ENCODE measurements around the gene NAGPA. TPM values are rescaled to one million over a fixed set of nuclear protein-coding genes. Genes with fewer than 3 reads are reported as not detected.

NAGPA gene
- total RNA-seq, 4 donors from 2014 or later = 42.6 to 250 (median 72.7) TPM

- Histone ChIP-seq H3K27me3 (peaks cover 60% of the 10 kb centered on the region), H3K4me1 (peaks cover 0 to 5% (median 2%) of the 10 kb centered on the region in 4 donors), H3K36me3 (no peaks in the 10 kb centered on the region), H3K9me3 (no peaks in the 10 kb centered on the region), H3K4me3 (no peak overlapping the region), H3K27ac (no peak overlapping the region)
- TF ChIP-seq, protein P1, sequence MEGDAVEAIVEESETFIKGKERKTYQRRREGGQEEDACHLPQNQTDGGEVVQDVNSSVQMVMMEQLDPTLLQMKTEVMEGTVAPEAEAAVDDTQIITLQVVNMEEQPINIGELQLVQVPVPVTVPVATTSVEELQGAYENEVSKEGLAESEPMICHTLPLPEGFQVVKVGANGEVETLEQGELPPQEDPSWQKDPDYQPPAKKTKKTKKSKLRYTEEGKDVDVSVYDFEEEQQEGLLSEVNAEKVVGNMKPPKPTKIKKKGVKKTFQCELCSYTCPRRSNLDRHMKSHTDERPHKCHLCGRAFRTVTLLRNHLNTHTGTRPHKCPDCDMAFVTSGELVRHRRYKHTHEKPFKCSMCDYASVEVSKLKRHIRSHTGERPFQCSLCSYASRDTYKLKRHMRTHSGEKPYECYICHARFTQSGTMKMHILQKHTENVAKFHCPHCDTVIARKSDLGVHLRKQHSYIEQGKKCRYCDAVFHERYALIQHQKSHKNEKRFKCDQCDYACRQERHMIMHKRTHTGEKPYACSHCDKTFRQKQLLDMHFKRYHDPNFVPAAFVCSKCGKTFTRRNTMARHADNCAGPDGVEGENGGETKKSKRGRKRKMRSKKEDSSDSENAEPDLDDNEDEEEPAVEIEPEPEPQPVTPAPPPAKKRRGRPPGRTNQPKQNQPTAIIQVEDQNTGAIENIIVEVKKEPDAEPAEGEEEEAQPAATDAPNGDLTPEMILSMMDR (IDR thresholded peaks at IDR 0.05) = no peak
- no peak for TF ChIP-seq POLR2AphosphoS5 (IDR thresholded peaks at IDR 0.05)
- TF ChIP-seq POLR2A (IDR thresholded peaks at IDR 0.05) = no peak
- TF ChIP-seq EP300 (IDR thresholded peaks at IDR 0.05; ENCODE audit: low read depth) = no peak
- no peak for DNase-seq
- in situ Hi-C loops (cut with MboI; ENCODE audit: low pct_ligation_motif_present in 1 of 4, low pct_unique_long_range_greater_than_20kb in 1 of 4, low sequenced_read_pairs in 3 of 4) (no loop called here), intact Hi-C loops (cut with DNase I; ENCODE audit: low total_unique reads) (no loop called here)
- 22% methylated on average over 8 of the region's 10 CpGs; no CpG with 5 or more reads in 1 of the 2 donors for WGBS, 2 donors (ENCODE audit: low coverage in 1 of 2)
These were observed 46.5 kb downstream of the NAGPA start for GRCh38 chr16:4987250-4987579.

DNA sequence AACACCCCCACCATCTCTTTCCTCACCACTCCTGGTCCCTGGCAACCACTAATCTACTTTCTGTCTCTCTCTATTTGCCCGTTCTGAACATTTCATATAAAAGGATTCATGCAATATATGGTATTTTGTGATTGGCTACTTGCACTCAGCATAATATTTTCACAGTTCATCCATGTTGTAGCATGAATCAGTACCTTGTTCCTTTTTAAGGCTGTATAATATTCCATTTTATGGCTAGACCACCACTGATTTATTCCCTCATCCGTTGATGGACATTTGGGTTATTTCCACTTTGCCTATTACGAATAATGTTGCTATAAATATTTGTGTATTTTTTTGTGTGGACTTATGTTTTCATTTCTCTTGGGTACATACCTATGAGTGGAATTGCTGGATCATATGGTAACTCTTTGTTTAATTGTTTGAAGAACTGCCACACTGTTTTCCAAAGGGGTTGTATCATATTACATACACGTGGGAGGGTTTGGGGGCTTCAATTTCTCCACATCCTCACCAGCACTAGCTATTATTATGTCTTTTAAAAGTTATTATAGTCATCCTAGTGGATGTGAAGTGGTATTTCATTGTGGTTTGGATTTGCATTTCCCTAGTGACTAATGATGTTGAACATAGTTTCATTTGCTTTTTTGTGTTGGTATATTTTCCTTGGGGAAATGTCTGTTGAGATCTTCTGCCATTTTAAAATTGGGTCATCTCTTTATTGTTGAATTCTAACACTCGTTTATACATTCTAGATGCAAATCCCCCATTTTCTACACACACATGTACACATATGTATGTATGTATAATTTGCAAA lies 49.4 kb downstream of the NAGPA start:
- Histone ChIP-seq H3K4me1 (peaks cover 0 to 5% (median 2%) of the 10 kb centered on the region in 4 donors), H3K4me3 (no peak overlapping the region), H3K27me3 (peaks cover 35% of the 10 kb centered on the region), H3K9me3 (no peaks in the 10 kb centered on the region), H3K36me3 (no peaks in the 10 kb centered on the region), H3K27ac (no peak overlapping the region)
- intact Hi-C loops (cut with DNase I; ENCODE audit: low total_unique reads) = no loop called here
- TF ChIP-seq EP300 (IDR thresholded peaks at IDR 0.05; ENCODE audit: low read depth) (no peak), POLR2AphosphoS5 (IDR thresholded peaks at IDR 0.05) (no peak), POLR2A (IDR thresholded peaks at IDR 0.05) (no peak)
- TF ChIP-seq, protein P1 (IDR thresholded peaks at IDR 0.05) = no peak
- in situ Hi-C loops (cut with MboI; ENCODE audit: low pct_ligation_motif_present in 1 of 4, low pct_unique_long_range_greater_than_20kb in 1 of 4, low sequenced_read_pairs in 3 of 4) = no loop called here
- WGBS, 2 donors (ENCODE audit: low coverage in 1 of 2) = 65 to 77% methylated on average over 5 of the region's 5 CpGs
- no peak for DNase-seq

- TF ChIP-seq POLR2AphosphoS5 (IDR thresholded peaks at IDR 0.05) (no peak), EP300 (IDR thresholded peaks at IDR 0.05; ENCODE audit: low read depth) (no peak), POLR2A (IDR thresholded peaks at IDR 0.05) (no peak)
- TF ChIP-seq, protein P1 (IDR thresholded peaks at IDR 0.05) = no peak
- intact Hi-C loops (cut with DNase I; ENCODE audit: low total_unique reads) = no loop called here
- peaks cover 15% of the 10 kb centered on the region for H3K27me3 ChIP-seq
- in situ Hi-C loops (cut with MboI; ENCODE audit: low pct_ligation_motif_present in 1 of 4, low pct_unique_long_range_greater_than_20kb in 1 of 4, low sequenced_read_pairs in 3 of 4) = no loop called here
- H3K36me3 ChIP-seq = no peaks in the 10 kb centered on the region
- WGBS, 2 donors (ENCODE audit: low coverage in 1 of 2) = 64 to 89% methylated on average over 1 to 20 of the region's 20 CpGs
- H3K9me3 ChIP-seq = no peaks in the 10 kb centered on the region
- DNase-seq = no peak
- no peak overlapping the region for H3K27ac ChIP-seq
- H3K4me1 ChIP-seq = no peaks in the 10 kb centered on the region
- H3K4me3 ChIP-seq = no peak overlapping the region
These were observed 51.5 kb downstream of the NAGPA start for GRCh38 chr16:4982056-4982867.

GRCh38 chr16:4981473-4981872 lies 52.3 kb downstream of the NAGPA start:
- in situ Hi-C loops (cut with MboI; ENCODE audit: low pct_ligation_motif_present in 1 of 4, low pct_unique_long_range_greater_than_20kb in 1 of 4, low sequenced_read_pairs in 3 of 4) = no loop called here
- 73% methylated on average over 7 of the region's 7 CpGs; no CpG with 5 or more reads in 1 of the 2 donors for whole genome bisulfite sequencing, 2 donors (ENCODE audit: low coverage in 1 of 2)

More at GRCh38 chr16:4981473-4981872, 52.3 kb downstream of the NAGPA start:
- Histone ChIP-seq H3K9me3 (no peaks in the 10 kb centered on the region), H3K4me1 (peaks cover 0 to 1% (median 0%) of the 10 kb centered on the region in 4 donors), H3K27me3 (peaks cover 7% of the 10 kb centered on the region), H3K27ac (no peak overlapping the region), H3K4me3 (no peak overlapping the region), H3K36me3 (no peaks in the 10 kb centered on the region)
- TF ChIP-seq POLR2A (IDR thresholded peaks at IDR 0.05) (no peak), EP300 (IDR thresholded peaks at IDR 0.05; ENCODE audit: low read depth) (no peak), POLR2AphosphoS5 (IDR thresholded peaks at IDR 0.05) (no peak)
- TF ChIP-seq, protein P1 (IDR thresholded peaks at IDR 0.05) = no peak
- intact Hi-C loops (cut with DNase I; ENCODE audit: low total_unique reads) = no loop called here
- no peak for DNase-seq
